HFFc6 (cell line): ENCODE measurements around the gene MAGED1. TPM values are rescaled to one million over a fixed set of nuclear protein-coding genes. Genes with fewer than 3 reads are reported as not detected.

Source experiments
- DNase-seq: peaks from one replicate; pipeline ENCODE4 v3.0.0-alpha.2; 2018
- H3K27ac Mint-ChIP-seq: 2 replicates; pipeline ENCODE4 v1.8.0; 2020; ENCODE audit warnings: mild to moderate bottlenecking, mixed read lengths
- H3K27me3 Mint-ChIP-seq: 2 replicates; pipeline ENCODE4 v1.8.0; 2021; ENCODE audit warnings: mild to moderate bottlenecking, moderate library complexity, mixed read lengths; ENCODE audit not compliant: insufficient read depth
- H3K36me3 Mint-ChIP-seq: 2 replicates; pipeline ENCODE4 v1.8.0; 2021; ENCODE audit warnings: low read depth, mixed read lengths
- H3K4me1 Mint-ChIP-seq: 2 replicates; pipeline ENCODE4 v1.8.0; 2020; ENCODE audit warnings: low read depth, mixed read lengths
- H3K4me3 Mint-ChIP-seq: 2 replicates; pipeline ENCODE4 v1.8.0; 2020; ENCODE audit warnings: mild to moderate bottlenecking, moderate library complexity, mixed read lengths
- H3K9me3 Mint-ChIP-seq: 2 replicates; pipeline ENCODE4 v1.8.0; 2020; ENCODE audit warnings: mild to moderate bottlenecking, mixed read lengths
- total RNA-seq, 6 experiments: library from RNA; stranded (reverse); fragmentation: NEBNext Ultra II Directional; extraction: Animal tissue kit (Norgen Biotek cat#: 25700); gene quantifications; 2 replicates in 1 of 6; 3 replicates in 5 of 6; pipeline ENCODE4 v1.2.3, GENCODE V29; 2021
- TF ChIP-seq, protein P1 (sequence below): fragments of 200-600 bp; sonication (generic); IDR thresholded peaks from 2 replicates; pipeline ENCODE4 v1.5.0; 2021; ENCODE audit warnings: antibody characterized with exemption, mild to moderate bottlenecking

The MAGED1 gene
- total RNA-seq, 6 experiments from 2014 or later: 410 to 601 (median 513) TPM

- TF ChIP-seq, protein P1, sequence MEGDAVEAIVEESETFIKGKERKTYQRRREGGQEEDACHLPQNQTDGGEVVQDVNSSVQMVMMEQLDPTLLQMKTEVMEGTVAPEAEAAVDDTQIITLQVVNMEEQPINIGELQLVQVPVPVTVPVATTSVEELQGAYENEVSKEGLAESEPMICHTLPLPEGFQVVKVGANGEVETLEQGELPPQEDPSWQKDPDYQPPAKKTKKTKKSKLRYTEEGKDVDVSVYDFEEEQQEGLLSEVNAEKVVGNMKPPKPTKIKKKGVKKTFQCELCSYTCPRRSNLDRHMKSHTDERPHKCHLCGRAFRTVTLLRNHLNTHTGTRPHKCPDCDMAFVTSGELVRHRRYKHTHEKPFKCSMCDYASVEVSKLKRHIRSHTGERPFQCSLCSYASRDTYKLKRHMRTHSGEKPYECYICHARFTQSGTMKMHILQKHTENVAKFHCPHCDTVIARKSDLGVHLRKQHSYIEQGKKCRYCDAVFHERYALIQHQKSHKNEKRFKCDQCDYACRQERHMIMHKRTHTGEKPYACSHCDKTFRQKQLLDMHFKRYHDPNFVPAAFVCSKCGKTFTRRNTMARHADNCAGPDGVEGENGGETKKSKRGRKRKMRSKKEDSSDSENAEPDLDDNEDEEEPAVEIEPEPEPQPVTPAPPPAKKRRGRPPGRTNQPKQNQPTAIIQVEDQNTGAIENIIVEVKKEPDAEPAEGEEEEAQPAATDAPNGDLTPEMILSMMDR: no peak
- no peak overlapping the region for H3K27ac Mint-ChIP-seq
- H3K4me3 Mint-ChIP-seq: no peak overlapping the region
These were observed 29.1 kb downstream of the MAGED1 start for GRCh38 chrX:51922561-51922960.

DNA sequence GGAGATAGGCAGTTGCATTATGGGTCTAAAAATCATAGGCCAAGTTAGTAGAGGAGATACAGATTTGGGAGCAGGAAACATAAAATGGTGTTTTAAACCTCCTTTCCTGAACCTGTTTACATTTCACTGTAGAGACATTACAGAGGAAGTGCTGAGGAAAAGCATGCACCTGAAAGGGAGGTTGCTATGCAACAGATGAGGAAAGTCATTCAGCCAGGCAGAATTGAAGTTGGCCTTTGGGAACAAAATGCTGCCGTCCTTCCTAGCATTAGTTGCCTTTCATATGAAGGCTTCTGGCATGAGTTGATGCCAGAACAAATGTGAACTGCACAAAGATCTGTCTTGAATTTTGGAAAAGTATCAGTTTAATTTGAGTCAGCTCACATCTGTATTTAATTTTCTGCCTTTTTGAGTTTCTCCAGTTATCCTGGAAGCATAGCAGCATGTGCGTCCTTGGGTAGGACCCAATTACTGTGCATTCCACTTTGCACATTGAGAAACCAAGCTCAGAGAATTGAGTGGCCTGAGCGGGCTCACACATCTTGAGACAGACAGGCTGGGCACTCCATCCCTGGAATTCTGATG, 38.2 kb downstream of the MAGED1 start:
- TF ChIP-seq, protein P1: no peak

More at GRCh38 chrX:51922561-51922960, 29.1 kb downstream of the MAGED1 start:
- H3K4me1 Mint-ChIP-seq: no peaks in the 10 kb centered on the region
- H3K27me3 Mint-ChIP-seq: peaks cover 2% of the 10 kb centered on the region; the same call in 1 of the 2 replicates
- H3K36me3 Mint-ChIP-seq: no peaks in the 10 kb centered on the region
- no peaks in the 10 kb centered on the region for H3K9me3 Mint-ChIP-seq
- DNase-seq: no peak

More for the DNA sequence above, 38.2 kb downstream of the MAGED1 start:
- H3K27ac Mint-ChIP-seq: no peak overlapping the region
- H3K4me1 Mint-ChIP-seq: no peaks in the 10 kb centered on the region
- no peak overlapping the region for H3K4me3 Mint-ChIP-seq
- no peaks in the 10 kb centered on the region for H3K9me3 Mint-ChIP-seq
- H3K27me3 Mint-ChIP-seq: no peaks in the 10 kb centered on the region
- no peak for DNase-seq
- H3K36me3 Mint-ChIP-seq: no peaks in the 10 kb centered on the region

Other genes with a start within 250 kb of the MAGED1 start
- gene CENPVL2, start 210.8 kb upstream of the MAGED1 start, total RNA-seq: not detected
- gene CENPVL1, start 183.1 kb upstream of the MAGED1 start, total RNA-seq: not detected
- 10 to 100 TPM; 10.9 to 13.5 (median 12.2) TPM for gene GSPT2, start 150.2 kb upstream of the MAGED1 start, total RNA-seq
- 10 to 100 TPM; 32.8 to 64.2 (median 36.2) TPM for gene MAGED4B, start 175.6 kb downstream of the MAGED1 start, total RNA-seq